ENCODE results near the gene MORN4. TPM values are rescaled to one million over a fixed set of nuclear protein-coding genes. Genes with fewer than 3 reads are reported as not detected.

MORN4 gene
- total RNA-seq, 1 experiment from 2014 or later = 14.5 TPM

GRCh38 chr10:97570146-97570788, 63.0 kb downstream of the MORN4 start:
- Mint-ChIP-seq H3K27me3 (ENCODE audit: insufficient read depth, unreplicated experiment) (no peaks in the 10 kb centered on the region), H3K36me3 (ENCODE audit: insufficient read depth, unreplicated experiment) (peaks cover 5% of the 10 kb centered on the region), H3K4me1 (ENCODE audit: insufficient read depth, unreplicated experiment) (peaks cover 42% of the 10 kb centered on the region), H3K9me3 (ENCODE audit: unreplicated experiment) (no peaks in the 10 kb centered on the region), H3K27ac (ENCODE audit: low read depth, unreplicated experiment) (no peak overlapping the region), H3K4me3 (ENCODE audit: unreplicated experiment) (no peak overlapping the region)
- POLR2A ChIA-PET = interaction anchor here (1.3 to 6.5 kb wide), 4 partner anchors 17 to 87 kb away, joined by 3 to 184 read pairs (median 26); no protein-coding TSS in a partner anchor
- intact Hi-C loops (cut with micrococcal nuclease) = loop anchor here (5.0 kb wide), 2 partner anchors 108 to 162 kb away; no protein-coding TSS in a partner anchor
- no peak for DNase-seq (ENCODE audit: unreplicated experiment)
- TF ChIP-seq, protein P1, sequence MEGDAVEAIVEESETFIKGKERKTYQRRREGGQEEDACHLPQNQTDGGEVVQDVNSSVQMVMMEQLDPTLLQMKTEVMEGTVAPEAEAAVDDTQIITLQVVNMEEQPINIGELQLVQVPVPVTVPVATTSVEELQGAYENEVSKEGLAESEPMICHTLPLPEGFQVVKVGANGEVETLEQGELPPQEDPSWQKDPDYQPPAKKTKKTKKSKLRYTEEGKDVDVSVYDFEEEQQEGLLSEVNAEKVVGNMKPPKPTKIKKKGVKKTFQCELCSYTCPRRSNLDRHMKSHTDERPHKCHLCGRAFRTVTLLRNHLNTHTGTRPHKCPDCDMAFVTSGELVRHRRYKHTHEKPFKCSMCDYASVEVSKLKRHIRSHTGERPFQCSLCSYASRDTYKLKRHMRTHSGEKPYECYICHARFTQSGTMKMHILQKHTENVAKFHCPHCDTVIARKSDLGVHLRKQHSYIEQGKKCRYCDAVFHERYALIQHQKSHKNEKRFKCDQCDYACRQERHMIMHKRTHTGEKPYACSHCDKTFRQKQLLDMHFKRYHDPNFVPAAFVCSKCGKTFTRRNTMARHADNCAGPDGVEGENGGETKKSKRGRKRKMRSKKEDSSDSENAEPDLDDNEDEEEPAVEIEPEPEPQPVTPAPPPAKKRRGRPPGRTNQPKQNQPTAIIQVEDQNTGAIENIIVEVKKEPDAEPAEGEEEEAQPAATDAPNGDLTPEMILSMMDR (IDR thresholded peaks at IDR 0.05; ENCODE audit: unreplicated experiment) = no peak
- CTCF ChIA-PET = interaction anchor here (6.6 to 12.4 kb wide), 2 partner anchors 16 to 42 kb away, joined by 52 to 373 read pairs; no protein-coding TSS in a partner anchor
- BruUV-seq (replicated peaks) = no TSS peak

DNA sequence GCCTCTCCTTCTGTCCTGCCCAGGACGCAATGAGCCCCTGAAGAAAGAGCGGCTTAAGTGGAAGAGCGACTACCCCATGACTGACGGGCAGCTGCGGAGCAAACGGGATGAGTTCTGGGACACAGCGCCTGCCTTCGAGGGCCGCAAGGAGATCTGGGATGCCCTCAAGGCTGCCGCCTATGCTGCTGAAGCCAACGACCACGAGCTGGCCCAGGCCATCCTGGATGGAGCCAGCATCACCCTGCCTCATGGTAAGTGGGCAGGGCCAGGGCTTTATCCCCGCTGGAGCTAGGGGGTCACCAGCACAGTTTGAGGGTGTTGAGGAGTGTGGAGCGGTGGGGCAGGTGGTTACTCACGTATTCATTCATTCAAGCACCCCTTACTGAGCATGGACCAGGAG, 65.4 kb downstream of the MORN4 start:
- H3K27me3 Mint-ChIP-seq (ENCODE audit: insufficient read depth, unreplicated experiment) = no peaks in the 10 kb centered on the region

GRCh38 chr10:97566336-97566996, 66.8 kb downstream of the MORN4 start:
- intact Hi-C loops (cut with micrococcal nuclease) = no loop called here
- CTCF ChIA-PET = interaction anchor here (0.5 to 12.4 kb wide), 7 partner anchors 13 to 477 kb away, joined by 3 to 373 read pairs (median 3); partner anchors contain the start of gene RRP12

More for the DNA sequence above, 65.4 kb downstream of the MORN4 start:
- no peak overlapping the region for H3K4me3 Mint-ChIP-seq (ENCODE audit: unreplicated experiment)
- CTCF ChIA-PET = interaction anchor here (1.0 to 12.4 kb wide), 7 partner anchors 14 to 152 kb away, joined by 3 to 373 read pairs (median 4); no protein-coding TSS in a partner anchor
- intact Hi-C loops (cut with micrococcal nuclease) = no loop called here
- H3K27ac Mint-ChIP-seq (ENCODE audit: low read depth, unreplicated experiment) = no peak overlapping the region
- peaks cover 5% of the 10 kb centered on the region for H3K36me3 Mint-ChIP-seq (ENCODE audit: insufficient read depth, unreplicated experiment)
- no TSS peak for BruUV-seq (replicated peaks)
- DNase-seq (ENCODE audit: unreplicated experiment) = no peak
- POLR2A ChIA-PET = interaction anchor here (0.6 kb wide), 1 partner anchor 42 kb away, joined by 4 read pairs; no protein-coding TSS in a partner anchor
- peaks cover 25% of the 10 kb centered on the region for H3K4me1 Mint-ChIP-seq (ENCODE audit: insufficient read depth, unreplicated experiment)
- H3K9me3 Mint-ChIP-seq (ENCODE audit: unreplicated experiment) = peaks cover 7% of the 10 kb centered on the region
- TF ChIP-seq, protein P1 (IDR thresholded peaks at IDR 0.05; ENCODE audit: unreplicated experiment) = no peak

More at GRCh38 chr10:97566336-97566996, 66.8 kb downstream of the MORN4 start:
- peaks cover 19% of the 10 kb centered on the region for H3K9me3 Mint-ChIP-seq (ENCODE audit: unreplicated experiment)
- H3K27me3 Mint-ChIP-seq (ENCODE audit: insufficient read depth, unreplicated experiment) = no peaks in the 10 kb centered on the region
- H3K4me1 Mint-ChIP-seq (ENCODE audit: insufficient read depth, unreplicated experiment) = peaks cover 12% of the 10 kb centered on the region
- peak overlapping the region; percentile 16 for H3K27ac Mint-ChIP-seq (ENCODE audit: low read depth, unreplicated experiment)
- H3K4me3 Mint-ChIP-seq (ENCODE audit: unreplicated experiment) = no peak overlapping the region
- DNase-seq (ENCODE audit: unreplicated experiment) = no peak
- TF ChIP-seq, protein P1 (IDR thresholded peaks at IDR 0.05; ENCODE audit: unreplicated experiment) = no peak
- BruUV-seq (replicated peaks) = no TSS peak
- H3K36me3 Mint-ChIP-seq (ENCODE audit: insufficient read depth, unreplicated experiment) = peaks cover 9% of the 10 kb centered on the region
- POLR2A ChIA-PET = interaction anchor here (0.7 to 1.6 kb wide), 3 partner anchors 43 to 1874 kb away, joined by 3 to 4 read pairs (median 4); no protein-coding TSS in a partner anchor
